ENCODE data around the gene VDR. TPM values are rescaled to one million over a fixed set of nuclear protein-coding genes. Genes with fewer than 3 reads are reported as not detected.

Gene VDR
- polyA plus RNA-seq, 1 donor (not counting 4 experiments of a cell fraction or from before 2014, with no cell fraction given) = 43.3 TPM

DNA sequence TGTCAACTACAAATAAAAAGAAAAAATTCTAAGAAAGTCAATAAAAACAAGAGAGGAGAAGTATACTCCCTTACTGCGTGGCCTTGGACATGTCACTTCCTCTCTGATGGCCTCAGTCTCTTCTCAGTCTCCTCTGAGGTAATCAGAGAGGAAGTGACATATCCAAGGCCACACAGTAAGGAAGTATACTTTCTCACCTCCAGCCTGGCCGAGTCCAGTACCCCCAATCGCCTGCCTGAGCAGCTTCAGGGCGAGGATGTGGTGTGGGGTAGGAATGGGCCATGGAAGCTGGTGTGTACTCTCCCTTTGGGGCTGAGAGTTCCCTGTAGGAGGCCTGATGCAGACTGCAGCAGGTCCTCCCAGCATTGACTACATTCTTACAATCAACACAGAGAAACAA lies 15.8 kb downstream of the VDR start:
- Histone ChIP-seq H3K9me1 (ENCODE audit: control insufficient read depth, extremely low read depth, insufficient read depth, low read length) (peaks cover 8% of the 10 kb centered on the region), H3K9ac (ENCODE audit: control insufficient read depth, extremely low read depth, insufficient read depth, low read length) (no peak overlapping the region), H3K79me2 (ENCODE audit: control insufficient read depth, insufficient read depth, low read length) (peaks cover 96% of the 10 kb centered on the region), H3K27ac (ENCODE audit: control insufficient read depth, insufficient read depth, low read length) (no peak overlapping the region), H3K4me1 (ENCODE audit: control insufficient read depth, extremely low read depth, insufficient read depth, low read length) (peaks cover 7% of the 10 kb centered on the region), H3K9me3 (ENCODE audit: control insufficient read depth, low read depth, low read length) (no peaks in the 10 kb centered on the region), H3K4me2 (ENCODE audit: control insufficient read depth, extremely low read depth, insufficient read depth, low read depth, low read length) (no peak overlapping the region), H4K20me1 (ENCODE audit: control insufficient read depth, extremely low read depth, insufficient read depth, low read length) (peaks cover 8% of the 10 kb centered on the region), H3K4me3 (ENCODE audit: control insufficient read depth in 2 of 3, extremely low read depth in 1 of 3, insufficient read depth in 2 of 3, low read depth in 1 of 3, low read length in 3 of 3) (no peak overlapping the region), H3K27me3 (ENCODE audit: control insufficient read depth, extremely low read depth, insufficient read depth, low read length) (no peaks in the 10 kb centered on the region), H3K36me3 (ENCODE audit: control insufficient read depth in 2 of 2, extremely low read depth in 1 of 2, insufficient read depth in 2 of 2, low read length in 2 of 2) (peaks cover 21 to 49% of the 10 kb centered on the region in 2 experiments), H2AFZ (ENCODE audit: control insufficient read depth, low read length) (no peak overlapping the region)
- TF ChIP-seq EZH2 (IDR thresholded peaks at IDR 0.05; ENCODE audit: low read length) (no peak), CTCF (optimal IDR thresholded peaks at IDR 0.05 in 1 of 3, IDR thresholded peaks at IDR 0.05 in 1 of 3, conservative IDR thresholded peaks at IDR 0.05 in 1 of 3; ENCODE audit: extremely low read depth in 1 of 3, insufficient read depth in 2 of 3, low read length in 3 of 3) (no peak)
- DNase-seq (ENCODE audit: low read depth, low spot score) (no peak), FAIRE-seq (no peak)
- dilution Hi-C loops (cut with MboI; ENCODE audit: extremely low pct_ligation_motif_present, low sequenced_read_pairs) = no loop called here

GRCh38 chr12:47888153-47888819 lies 16.5 kb downstream of the VDR start:
- no peak overlapping the region for H2AFZ ChIP-seq (ENCODE audit: control insufficient read depth, low read length)
- DNase-seq (ENCODE audit: low read depth, low spot score) (no peak), FAIRE-seq (no peak)
- peaks cover 12% of the 10 kb centered on the region for H3K4me1 ChIP-seq (ENCODE audit: control insufficient read depth, extremely low read depth, insufficient read depth, low read length)
- TF ChIP-seq CTCF (optimal IDR thresholded peaks at IDR 0.05 in 1 of 3, IDR thresholded peaks at IDR 0.05 in 1 of 3, conservative IDR thresholded peaks at IDR 0.05 in 1 of 3; ENCODE audit: extremely low read depth in 1 of 3, insufficient read depth in 2 of 3, low read length in 3 of 3) (no peak), EZH2 (IDR thresholded peaks at IDR 0.05; ENCODE audit: low read length) (no peak)
- peaks cover 14% of the 10 kb centered on the region for H4K20me1 ChIP-seq (ENCODE audit: control insufficient read depth, extremely low read depth, insufficient read depth, low read length)
- H3K9ac ChIP-seq (ENCODE audit: control insufficient read depth, extremely low read depth, insufficient read depth, low read length) = no peak overlapping the region
- H3K4me2 ChIP-seq (ENCODE audit: control insufficient read depth, extremely low read depth, insufficient read depth, low read depth, low read length) = no peak overlapping the region
- H3K36me3 ChIP-seq (ENCODE audit: control insufficient read depth in 2 of 2, extremely low read depth in 1 of 2, insufficient read depth in 2 of 2, low read length in 2 of 2) = peaks cover 20 to 53% of the 10 kb centered on the region in 2 experiments
- no peak overlapping the region for H3K4me3 ChIP-seq (ENCODE audit: control insufficient read depth in 2 of 3, extremely low read depth in 1 of 3, insufficient read depth in 2 of 3, low read depth in 1 of 3, low read length in 3 of 3)
- H3K27ac ChIP-seq (ENCODE audit: control insufficient read depth, insufficient read depth, low read length) = no peak overlapping the region
- H3K9me3 ChIP-seq (ENCODE audit: control insufficient read depth, low read depth, low read length) = no peaks in the 10 kb centered on the region
- peaks cover 8% of the 10 kb centered on the region for H3K9me1 ChIP-seq (ENCODE audit: control insufficient read depth, extremely low read depth, insufficient read depth, low read length)
- dilution Hi-C loops (cut with MboI; ENCODE audit: extremely low pct_ligation_motif_present, low sequenced_read_pairs) = no loop called here
- no peaks in the 10 kb centered on the region for H3K27me3 ChIP-seq (ENCODE audit: control insufficient read depth, extremely low read depth, insufficient read depth, low read length)
- peaks cover 96% of the 10 kb centered on the region for H3K79me2 ChIP-seq (ENCODE audit: control insufficient read depth, insufficient read depth, low read length)
